Neural cell (in vitro differentiated cells): ENCODE data around the gene DBNDD1. TPM values are rescaled to one million over a fixed set of nuclear protein-coding genes. Genes with fewer than 3 reads are reported as not detected.

Source experiments
- H2AFZ ChIP-seq: fragments of 200-600, 300-800 bp; sonication (generic), shearing (Covaris generic); 2 replicates; pipeline ENCODE4 v1.6.0; 2014; ENCODE audit warnings: low read depth, mild to moderate bottlenecking, antibody characterized with exemption, low read length, moderate library complexity
- H3F3A ChIP-seq: fragments of 200-600 bp; shearing (Covaris generic); 2 replicates; pipeline ENCODE4 v1.6.1; 2016; ENCODE audit warnings: mild to moderate bottlenecking, moderate library complexity, mixed read lengths, antibody characterized with exemption, low read length; ENCODE audit not compliant: insufficient read depth, poor library complexity, severe bottlenecking
- H3K27ac ChIP-seq: fragments of 200-600, 300-800 bp; sonication (generic), shearing (Covaris generic); 2 replicates; pipeline ENCODE4 v1.5.1; 2014; ENCODE audit warnings: mild to moderate bottlenecking, low read length, moderate library complexity
- H3K27me3 ChIP-seq: fragments of 300-800, 200-600 bp; sonication (generic), shearing (Covaris generic); 2 replicates; pipeline ENCODE4 v1.6.0; 2014; ENCODE audit warnings: mild to moderate bottlenecking, low read depth, low read length, moderate library complexity; ENCODE audit not compliant: insufficient read depth
- H3K36me3 ChIP-seq: fragments of 300-800, 200-600 bp; sonication (generic), shearing (Covaris generic); 2 replicates; pipeline ENCODE4 v1.5.1; 2014; ENCODE audit warnings: mild to moderate bottlenecking, antibody characterized with exemption, low read length, moderate library complexity; ENCODE audit not compliant: insufficient read depth
- H3K4me2 ChIP-seq: fragments of 300-800, 200-600 bp; sonication (generic), shearing (Covaris generic); 2 replicates; pipeline ENCODE4 v1.6.0; 2014; ENCODE audit warnings: mild to moderate bottlenecking, low read length
- H3K4me3 ChIP-seq: fragments of 300-800, 200-600 bp; sonication (generic), shearing (Covaris generic); 2 replicates; pipeline ENCODE4 v1.5.1; 2014; ENCODE audit warnings: mild to moderate bottlenecking, low read length, moderate library complexity
- H3K79me2 ChIP-seq: fragments of 200-600 bp; shearing (Covaris generic); replicated peaks from 2 replicates; pipeline ENCODE4 v1.6.0; 2014; ENCODE audit warnings: mild to moderate bottlenecking, low read length, moderate library complexity; ENCODE audit not compliant: insufficient read depth
- H3K9ac ChIP-seq: fragments of 300-800, 200-600 bp; sonication (generic), shearing (Covaris generic); 2 replicates; pipeline ENCODE4 v1.6.1; 2016; ENCODE audit warnings: mild to moderate bottlenecking, low read length, mixed read lengths
- H3K9me2 ChIP-seq: fragments of 200-600 bp; shearing (Covaris generic); 2 replicates; pipeline ENCODE4 v1.6.1; 2016; ENCODE audit warnings: mild to moderate bottlenecking, low read length, mixed read lengths; ENCODE audit not compliant: insufficient read depth
- H3K9me3 ChIP-seq: fragments of 200-600, 300-800 bp; sonication (generic), shearing (Covaris generic); 2 replicates; pipeline ENCODE4 v1.6.1; 2016; ENCODE audit warnings: mild to moderate bottlenecking, mixed run types, low read length, moderate library complexity, mixed read lengths
- H4K20me1 ChIP-seq: fragments of 200-600 bp; shearing (Covaris generic); 2 replicates; pipeline ENCODE4 v1.6.1; 2016; ENCODE audit warnings: mild to moderate bottlenecking, mixed run types; ENCODE audit not compliant: insufficient read depth
- EP300 ChIP-seq: fragments of 450-650 bp; conservative IDR thresholded peaks from 2 replicates; pipeline ENCODE4 v1.6.1; 2014; ENCODE audit warnings: antibody characterized with exemption, mild to moderate bottlenecking, moderate library complexity; ENCODE audit not compliant: poor library complexity, severe bottlenecking
- EZH2 ChIP-seq: fragments of 200-600, 300-800 bp; shearing (Covaris generic), sonication (generic); IDR thresholded peaks from 2 replicates; pipeline ENCODE4 v1.6.1; 2014; ENCODE audit warnings: antibody characterized with exemption, low read length, borderline replicate concordance, mild to moderate bottlenecking; ENCODE audit not compliant: insufficient read depth, poor library complexity, severe bottlenecking
- MXI1 ChIP-seq: fragments of 450-650 bp; conservative IDR thresholded peaks from 2 replicates; pipeline ENCODE4 v1.6.1; 2014; ENCODE audit warnings: antibody characterized with exemption, mild to moderate bottlenecking; ENCODE audit not compliant: poor library complexity, severe bottlenecking
- POLR2AphosphoS5 ChIP-seq: IDR thresholded peaks from 2 replicates; pipeline ENCODE4 v1.6.1; 2012
- RAD21 ChIP-seq: fragments of 450-650 bp; conservative IDR thresholded peaks from 2 replicates; pipeline ENCODE4 v1.6.1; 2014; ENCODE audit warnings: antibody characterized with exemption, mild to moderate bottlenecking, moderate library complexity
- SMC3 ChIP-seq: fragments of 450-650 bp; conservative IDR thresholded peaks from 2 replicates; pipeline ENCODE4 v1.6.1; 2014; ENCODE audit warnings: antibody characterized with exemption, mild to moderate bottlenecking, moderate library complexity; ENCODE audit not compliant: poor library complexity
- TAF1 ChIP-seq: IDR thresholded peaks from 2 replicates; pipeline ENCODE4 v1.6.1; 2012; ENCODE audit warnings: low read depth
- polyA plus RNA-seq: library from polyadenylated mRNA; depleted of rRNA; stranded (reverse); fragments of >200 nt; gene quantifications from 2 replicates; pipeline ENCODE4 v1.2.3, GENCODE V29; 2014
- TF ChIP-seq, protein P1 (sequence below): fragments of 450-650 bp; IDR thresholded peaks from 2 replicates; pipeline ENCODE4 v1.5.1; 2014; ENCODE audit warnings: antibody characterized with exemption, mild to moderate bottlenecking, moderate library complexity; ENCODE audit not compliant: poor library complexity, severe bottlenecking
- TF ChIP-seq, protein P2 (sequence below): IDR thresholded peaks from 2 replicates; pipeline ENCODE4 v1.6.1; 2012; ENCODE audit warnings: borderline replicate concordance

DBNDD1 gene
- polyA plus RNA-seq, 1 donor from 2014 or later: 15.4 TPM

DNA sequence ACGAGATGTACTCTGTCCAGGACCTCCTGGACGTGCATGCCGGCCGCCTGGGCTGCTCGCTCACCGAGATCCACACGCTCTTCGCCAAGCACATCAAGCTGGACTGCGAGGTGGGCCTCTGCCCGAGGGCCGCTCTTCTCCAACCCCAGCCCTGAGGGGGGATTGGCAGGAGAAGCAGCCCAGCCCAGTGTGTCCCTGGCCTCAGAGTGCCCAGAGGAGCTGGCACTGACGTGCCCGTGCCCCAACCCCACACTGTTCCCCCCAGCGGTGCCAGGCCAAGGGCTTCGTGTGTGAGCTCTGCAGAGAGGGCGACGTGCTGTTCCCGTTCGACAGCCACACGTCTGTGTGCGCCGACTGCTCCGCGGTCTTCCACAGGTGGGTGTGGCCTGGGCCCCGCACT is 55.1 kb downstream of the DBNDD1 start:
- no peak overlapping the region for H3K27ac ChIP-seq
- no peaks in the 10 kb centered on the region for H4K20me1 ChIP-seq
- H3K27me3 ChIP-seq: no peaks in the 10 kb centered on the region
- H3K9me2 ChIP-seq: no peaks in the 10 kb centered on the region
- H3K79me2 ChIP-seq: no peaks in the 10 kb centered on the region
- no peak overlapping the region for H3K9ac ChIP-seq
- no peaks in the 10 kb centered on the region for H3K36me3 ChIP-seq
- no peak overlapping the region for H3K4me2 ChIP-seq
- no peaks in the 10 kb centered on the region for H3F3A ChIP-seq
- TF ChIP-seq RAD21: no peak
- no peak for TF ChIP-seq SMC3
- TF ChIP-seq MXI1: no peak
- TF ChIP-seq EP300: no peak
- no peak for TF ChIP-seq TAF1
- no peak for TF ChIP-seq EZH2
- TF ChIP-seq, protein P1, sequence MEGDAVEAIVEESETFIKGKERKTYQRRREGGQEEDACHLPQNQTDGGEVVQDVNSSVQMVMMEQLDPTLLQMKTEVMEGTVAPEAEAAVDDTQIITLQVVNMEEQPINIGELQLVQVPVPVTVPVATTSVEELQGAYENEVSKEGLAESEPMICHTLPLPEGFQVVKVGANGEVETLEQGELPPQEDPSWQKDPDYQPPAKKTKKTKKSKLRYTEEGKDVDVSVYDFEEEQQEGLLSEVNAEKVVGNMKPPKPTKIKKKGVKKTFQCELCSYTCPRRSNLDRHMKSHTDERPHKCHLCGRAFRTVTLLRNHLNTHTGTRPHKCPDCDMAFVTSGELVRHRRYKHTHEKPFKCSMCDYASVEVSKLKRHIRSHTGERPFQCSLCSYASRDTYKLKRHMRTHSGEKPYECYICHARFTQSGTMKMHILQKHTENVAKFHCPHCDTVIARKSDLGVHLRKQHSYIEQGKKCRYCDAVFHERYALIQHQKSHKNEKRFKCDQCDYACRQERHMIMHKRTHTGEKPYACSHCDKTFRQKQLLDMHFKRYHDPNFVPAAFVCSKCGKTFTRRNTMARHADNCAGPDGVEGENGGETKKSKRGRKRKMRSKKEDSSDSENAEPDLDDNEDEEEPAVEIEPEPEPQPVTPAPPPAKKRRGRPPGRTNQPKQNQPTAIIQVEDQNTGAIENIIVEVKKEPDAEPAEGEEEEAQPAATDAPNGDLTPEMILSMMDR: no peak
- TF ChIP-seq POLR2AphosphoS5: no peak
- TF ChIP-seq, protein P2, sequence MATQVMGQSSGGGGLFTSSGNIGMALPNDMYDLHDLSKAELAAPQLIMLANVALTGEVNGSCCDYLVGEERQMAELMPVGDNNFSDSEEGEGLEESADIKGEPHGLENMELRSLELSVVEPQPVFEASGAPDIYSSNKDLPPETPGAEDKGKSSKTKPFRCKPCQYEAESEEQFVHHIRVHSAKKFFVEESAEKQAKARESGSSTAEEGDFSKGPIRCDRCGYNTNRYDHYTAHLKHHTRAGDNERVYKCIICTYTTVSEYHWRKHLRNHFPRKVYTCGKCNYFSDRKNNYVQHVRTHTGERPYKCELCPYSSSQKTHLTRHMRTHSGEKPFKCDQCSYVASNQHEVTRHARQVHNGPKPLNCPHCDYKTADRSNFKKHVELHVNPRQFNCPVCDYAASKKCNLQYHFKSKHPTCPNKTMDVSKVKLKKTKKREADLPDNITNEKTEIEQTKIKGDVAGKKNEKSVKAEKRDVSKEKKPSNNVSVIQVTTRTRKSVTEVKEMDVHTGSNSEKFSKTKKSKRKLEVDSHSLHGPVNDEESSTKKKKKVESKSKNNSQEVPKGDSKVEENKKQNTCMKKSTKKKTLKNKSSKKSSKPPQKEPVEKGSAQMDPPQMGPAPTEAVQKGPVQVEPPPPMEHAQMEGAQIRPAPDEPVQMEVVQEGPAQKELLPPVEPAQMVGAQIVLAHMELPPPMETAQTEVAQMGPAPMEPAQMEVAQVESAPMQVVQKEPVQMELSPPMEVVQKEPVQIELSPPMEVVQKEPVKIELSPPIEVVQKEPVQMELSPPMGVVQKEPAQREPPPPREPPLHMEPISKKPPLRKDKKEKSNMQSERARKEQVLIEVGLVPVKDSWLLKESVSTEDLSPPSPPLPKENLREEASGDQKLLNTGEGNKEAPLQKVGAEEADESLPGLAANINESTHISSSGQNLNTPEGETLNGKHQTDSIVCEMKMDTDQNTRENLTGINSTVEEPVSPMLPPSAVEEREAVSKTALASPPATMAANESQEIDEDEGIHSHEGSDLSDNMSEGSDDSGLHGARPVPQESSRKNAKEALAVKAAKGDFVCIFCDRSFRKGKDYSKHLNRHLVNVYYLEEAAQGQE: no peak
- H2AFZ ChIP-seq: no peak overlapping the region
- H3K4me3 ChIP-seq: no peak overlapping the region
- H3K9me3 ChIP-seq: no peaks in the 10 kb centered on the region

DNA sequence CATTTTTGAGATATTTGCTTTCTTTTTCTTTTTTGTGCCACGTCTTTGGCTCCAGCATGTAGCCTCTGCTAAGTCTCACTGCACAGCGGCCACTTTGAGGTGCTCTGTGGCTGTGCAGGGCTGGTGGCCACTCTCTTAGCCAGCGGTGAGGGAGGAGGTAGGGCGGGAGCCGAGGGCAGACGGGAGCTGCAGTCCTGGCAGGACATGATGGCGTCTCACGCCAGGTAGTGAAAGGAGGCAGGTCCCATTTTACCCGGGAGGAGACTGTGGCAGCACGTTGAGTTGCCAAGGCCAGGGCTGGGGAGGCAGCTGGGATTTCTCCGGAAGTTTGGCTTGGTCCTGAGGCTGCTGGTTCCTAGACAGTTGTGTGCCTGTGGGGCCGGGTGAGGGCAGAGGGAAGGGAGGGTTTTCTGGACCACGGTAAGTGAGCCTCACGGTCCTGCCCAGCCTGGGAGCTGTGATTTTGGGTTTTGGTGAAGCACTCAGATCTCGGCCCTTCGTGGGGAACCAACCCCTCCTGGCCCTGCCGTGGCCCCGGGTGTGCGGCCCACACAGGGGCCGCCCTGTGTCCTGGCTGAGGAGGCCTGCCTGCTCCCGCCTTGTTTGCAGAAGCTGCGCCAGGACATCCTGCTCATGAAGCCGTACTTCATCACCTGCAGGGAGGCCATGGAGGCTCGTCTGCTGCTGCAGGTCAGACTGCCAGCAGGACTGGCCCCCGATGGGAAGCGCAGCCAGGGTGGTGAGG is 56.3 kb downstream of the DBNDD1 start:
- H3K36me3 ChIP-seq: no peaks in the 10 kb centered on the region
- no peaks in the 10 kb centered on the region for H4K20me1 ChIP-seq
- no peaks in the 10 kb centered on the region for H3K9me2 ChIP-seq
- no peaks in the 10 kb centered on the region for H3K9me3 ChIP-seq
- no peak overlapping the region for H3K4me2 ChIP-seq
- no peaks in the 10 kb centered on the region for H3K79me2 ChIP-seq
- H3K27me3 ChIP-seq: no peaks in the 10 kb centered on the region
- H3K9ac ChIP-seq: no peak overlapping the region
- H3K4me3 ChIP-seq: no peak overlapping the region
- no peak overlapping the region for H2AFZ ChIP-seq
- TF ChIP-seq, protein P2: no peak
- TF ChIP-seq MXI1: no peak
- TF ChIP-seq, protein P1: no peak
- TF ChIP-seq EZH2: no peak
- no peak for TF ChIP-seq SMC3
- TF ChIP-seq EP300: no peak
- TF ChIP-seq POLR2AphosphoS5: no peak
- TF ChIP-seq TAF1: no peak
- no peak for TF ChIP-seq RAD21
- H3F3A ChIP-seq: no peaks in the 10 kb centered on the region
- no peak overlapping the region for H3K27ac ChIP-seq
